Measurements from ENCODE around the gene TBC1D4. TPM values are rescaled to one million over a fixed set of nuclear protein-coding genes. Genes with fewer than 3 reads are reported as not detected.

TBC1D4 gene
- total RNA-seq, 1 experiment from 2014 or later = 15.1 TPM

DNA sequence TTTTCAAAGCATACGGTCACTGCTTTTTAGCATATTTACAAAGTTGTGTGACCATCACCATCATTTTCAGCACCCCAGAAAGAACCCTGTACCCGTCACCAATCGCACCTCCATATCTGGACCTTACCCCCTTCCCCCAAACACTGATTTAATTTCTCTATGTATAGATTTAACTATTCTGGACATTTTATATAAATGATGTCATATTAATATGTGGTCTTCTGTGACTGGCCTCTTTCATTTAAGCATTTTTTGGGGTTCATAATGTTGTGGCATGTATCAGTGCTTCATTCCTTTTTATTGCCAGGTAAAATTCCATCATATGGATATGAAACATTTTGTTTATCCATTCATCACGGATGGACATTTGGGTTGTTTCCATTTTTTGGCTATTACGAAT lies 74.0 kb downstream of the TBC1D4 start:
- BruUV-seq (replicated peaks) = no TSS peak
- ATAC-seq = no peak
- H3K27ac ChIP-seq (ENCODE audit: low read length) = no peak overlapping the region
- no peak overlapping the region for H2AFZ ChIP-seq (ENCODE audit: low read length)
- H3K36me3 ChIP-seq (ENCODE audit: low read depth, low read length) = no peaks in the 10 kb centered on the region
- ChIA-PET CTCF (no interaction called here), POLR2A (ENCODE audit: unreplicated experiment) (no interaction called here)
- H3K9me3 ChIP-seq (ENCODE audit: low read length) = no peaks in the 10 kb centered on the region
- H3F3A ChIP-seq (ENCODE audit: low read length, unreplicated experiment) = no peaks in the 10 kb centered on the region
- H3K79me2 ChIP-seq (ENCODE audit: low read length) = peaks cover 12% of the 10 kb centered on the region; the same call in 1 of the 2 replicates
- H3K4me2 ChIP-seq (ENCODE audit: low read length) = no peak overlapping the region
- DNase-seq = no peak
- intact Hi-C loops (cut with micrococcal nuclease) = no loop called here
- no peak overlapping the region for H3K9ac ChIP-seq (ENCODE audit: low read length)
- no peaks in the 10 kb centered on the region for H3K9me2 ChIP-seq (replicated peaks; ENCODE audit: low read length)
- TF ChIP-seq EZH2 (IDR thresholded peaks at IDR 0.05; ENCODE audit: low read length, unreplicated experiment) = no peak
- TF ChIP-seq, protein P1, sequence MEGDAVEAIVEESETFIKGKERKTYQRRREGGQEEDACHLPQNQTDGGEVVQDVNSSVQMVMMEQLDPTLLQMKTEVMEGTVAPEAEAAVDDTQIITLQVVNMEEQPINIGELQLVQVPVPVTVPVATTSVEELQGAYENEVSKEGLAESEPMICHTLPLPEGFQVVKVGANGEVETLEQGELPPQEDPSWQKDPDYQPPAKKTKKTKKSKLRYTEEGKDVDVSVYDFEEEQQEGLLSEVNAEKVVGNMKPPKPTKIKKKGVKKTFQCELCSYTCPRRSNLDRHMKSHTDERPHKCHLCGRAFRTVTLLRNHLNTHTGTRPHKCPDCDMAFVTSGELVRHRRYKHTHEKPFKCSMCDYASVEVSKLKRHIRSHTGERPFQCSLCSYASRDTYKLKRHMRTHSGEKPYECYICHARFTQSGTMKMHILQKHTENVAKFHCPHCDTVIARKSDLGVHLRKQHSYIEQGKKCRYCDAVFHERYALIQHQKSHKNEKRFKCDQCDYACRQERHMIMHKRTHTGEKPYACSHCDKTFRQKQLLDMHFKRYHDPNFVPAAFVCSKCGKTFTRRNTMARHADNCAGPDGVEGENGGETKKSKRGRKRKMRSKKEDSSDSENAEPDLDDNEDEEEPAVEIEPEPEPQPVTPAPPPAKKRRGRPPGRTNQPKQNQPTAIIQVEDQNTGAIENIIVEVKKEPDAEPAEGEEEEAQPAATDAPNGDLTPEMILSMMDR (conservative IDR thresholded peaks at IDR 0.05; ENCODE audit: low read depth, low read length) = no peak
- TF ChIP-seq EZH2phosphoT487 (IDR thresholded peaks at IDR 0.05; ENCODE audit: borderline replicate concordance, low read length) = no peak
- H3K27me3 ChIP-seq (ENCODE audit: low read length) = no peaks in the 10 kb centered on the region
- H3K4me3 ChIP-seq (ENCODE audit: low read length) = no peak overlapping the region
- H4K20me1 ChIP-seq (ENCODE audit: low read length) = no peaks in the 10 kb centered on the region
- H3K4me1 ChIP-seq (ENCODE audit: insufficient read depth, low read length) = peaks cover 11% of the 10 kb centered on the region

DNA sequence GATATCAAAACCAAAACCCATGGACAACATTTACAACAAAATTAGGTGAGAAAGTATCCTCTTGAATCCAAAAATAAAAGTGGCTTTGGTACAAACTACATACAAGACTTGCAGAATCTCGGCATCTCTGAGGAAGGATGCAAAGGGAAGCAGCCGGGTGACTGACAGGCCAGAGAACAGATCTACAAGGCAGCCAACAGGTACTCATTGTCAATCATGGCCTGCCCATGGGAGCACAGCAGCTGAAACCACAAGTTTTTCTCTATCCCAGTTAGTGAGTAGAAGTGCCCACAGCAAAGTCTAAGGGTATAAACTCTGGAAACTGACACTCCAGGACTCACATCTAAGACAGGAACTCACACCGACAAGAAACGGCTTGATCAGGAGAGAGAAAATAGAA lies 74.5 kb downstream of the TBC1D4 start:
- ChIA-PET POLR2A (ENCODE audit: unreplicated experiment) (no interaction called here), CTCF (no interaction called here)
- no peak overlapping the region for H3K27ac ChIP-seq (ENCODE audit: low read length)
- no peaks in the 10 kb centered on the region for H3K9me2 ChIP-seq (replicated peaks; ENCODE audit: low read length)
- no TSS peak for BruUV-seq (replicated peaks)
- no peaks in the 10 kb centered on the region for H3F3A ChIP-seq (ENCODE audit: low read length, unreplicated experiment)
- H3K36me3 ChIP-seq (ENCODE audit: low read depth, low read length) = no peaks in the 10 kb centered on the region
- no peak overlapping the region for H3K9ac ChIP-seq (ENCODE audit: low read length)
- peaks cover 6% of the 10 kb centered on the region for H3K4me1 ChIP-seq (ENCODE audit: insufficient read depth, low read length)
- no peak for TF ChIP-seq EZH2 (IDR thresholded peaks at IDR 0.05; ENCODE audit: low read length, unreplicated experiment)
- TF ChIP-seq, protein P1 (conservative IDR thresholded peaks at IDR 0.05; ENCODE audit: low read depth, low read length) = no peak
- TF ChIP-seq EZH2phosphoT487 (IDR thresholded peaks at IDR 0.05; ENCODE audit: borderline replicate concordance, low read length) = no peak
- ATAC-seq = no peak
- no peak overlapping the region for H3K4me2 ChIP-seq (ENCODE audit: low read length)
- H3K79me2 ChIP-seq (ENCODE audit: low read length) = peaks cover 10% of the 10 kb centered on the region; the same call in 1 of the 2 replicates
- no peaks in the 10 kb centered on the region for H3K27me3 ChIP-seq (ENCODE audit: low read length)
- no peak for DNase-seq
- intact Hi-C loops (cut with micrococcal nuclease) = no loop called here
- no peak overlapping the region for H2AFZ ChIP-seq (ENCODE audit: low read length)
- no peak overlapping the region for H3K4me3 ChIP-seq (ENCODE audit: low read length)
- no peaks in the 10 kb centered on the region for H3K9me3 ChIP-seq (ENCODE audit: low read length)
- no peaks in the 10 kb centered on the region for H4K20me1 ChIP-seq (ENCODE audit: low read length)

DNA sequence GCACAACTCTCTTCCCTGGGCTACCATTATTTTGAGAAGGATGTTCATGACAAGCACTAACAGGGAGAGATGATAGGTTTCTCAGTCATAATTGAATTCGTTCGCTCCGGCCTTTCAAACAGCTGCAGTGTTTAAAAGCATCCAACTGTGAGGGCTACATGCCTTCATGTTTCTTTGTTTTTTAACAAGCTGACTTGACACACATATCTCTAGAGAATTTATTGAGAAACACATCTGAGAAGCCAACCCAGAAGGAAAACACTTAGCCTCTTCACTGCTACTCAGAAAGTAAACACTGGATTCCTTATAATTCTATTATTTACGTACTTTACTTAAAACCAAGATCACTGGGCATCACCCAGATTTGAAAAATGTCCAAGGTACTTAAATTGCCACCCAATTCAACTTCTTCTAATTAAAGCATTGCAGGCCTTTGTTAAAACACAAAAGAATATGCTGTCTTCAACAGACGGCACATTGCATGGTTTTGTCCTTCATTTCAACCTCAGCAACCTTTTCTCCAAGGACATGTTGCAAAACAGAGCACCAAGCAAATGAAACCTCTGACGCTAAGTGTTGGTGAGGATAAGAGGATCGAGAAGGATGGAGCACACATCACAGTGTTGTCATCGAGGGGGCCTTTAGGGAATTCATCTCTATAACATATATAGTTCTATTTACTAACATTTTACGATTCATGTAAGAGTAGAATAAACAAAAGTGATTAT lies 75.8 kb downstream of the TBC1D4 start:
- no TSS peak for BruUV-seq (replicated peaks)
- Histone ChIP-seq H3K9me2 (replicated peaks; ENCODE audit: low read length) (no peaks in the 10 kb centered on the region), H3K27ac (ENCODE audit: low read length) (no peak overlapping the region), H3F3A (ENCODE audit: low read length, unreplicated experiment) (no peaks in the 10 kb centered on the region), H2AFZ (ENCODE audit: low read length) (no peak overlapping the region), H3K4me3 (ENCODE audit: low read length) (no peak overlapping the region), H3K79me2 (ENCODE audit: low read length) (peaks cover 6% of the 10 kb centered on the region; the same call in 1 of the 2 replicates), H4K20me1 (ENCODE audit: low read length) (no peaks in the 10 kb centered on the region), H3K9ac (ENCODE audit: low read length) (no peak overlapping the region), H3K4me2 (ENCODE audit: low read length) (no peak overlapping the region), H3K4me1 (ENCODE audit: insufficient read depth, low read length) (no peaks in the 10 kb centered on the region), H3K27me3 (ENCODE audit: low read length) (no peaks in the 10 kb centered on the region), H3K36me3 (ENCODE audit: low read depth, low read length) (no peaks in the 10 kb centered on the region), H3K9me3 (ENCODE audit: low read length) (no peaks in the 10 kb centered on the region)
- TF ChIP-seq EZH2phosphoT487 (IDR thresholded peaks at IDR 0.05; ENCODE audit: borderline replicate concordance, low read length) = no peak
- TF ChIP-seq, protein P1 (conservative IDR thresholded peaks at IDR 0.05; ENCODE audit: low read depth, low read length) = no peak
- no peak for TF ChIP-seq EZH2 (IDR thresholded peaks at IDR 0.05; ENCODE audit: low read length, unreplicated experiment)
- CTCF ChIA-PET = no interaction called here
- no peak for ATAC-seq
- intact Hi-C loops (cut with micrococcal nuclease) = no loop called here
- POLR2A ChIA-PET (ENCODE audit: unreplicated experiment) = no interaction called here
- no peak for DNase-seq
